GM18499 (cell line): ENCODE data around the gene CMYA5.

Experiments used
- ATAC-seq: cut with Tn5 transposase; IDR thresholded peaks from one replicate; pipeline ENCODE4 v1.9.1; 2021; ENCODE audit warnings: moderate number of reproducible peaks; ENCODE audit not compliant: insufficient read depth, unreplicated experiment

CMYA5 gene

GRCh38 chr5:79787448-79787847, 97.8 kb downstream of the CMYA5 start:
- ATAC-seq, result no peak

GRCh38 chr5:79791843-79792242, 102.2 kb downstream of the CMYA5 start:
- ATAC-seq, result no peak

GRCh38 chr5:79792463-79792862, 102.8 kb downstream of the CMYA5 start:
- ATAC-seq, result no peak

DNA sequence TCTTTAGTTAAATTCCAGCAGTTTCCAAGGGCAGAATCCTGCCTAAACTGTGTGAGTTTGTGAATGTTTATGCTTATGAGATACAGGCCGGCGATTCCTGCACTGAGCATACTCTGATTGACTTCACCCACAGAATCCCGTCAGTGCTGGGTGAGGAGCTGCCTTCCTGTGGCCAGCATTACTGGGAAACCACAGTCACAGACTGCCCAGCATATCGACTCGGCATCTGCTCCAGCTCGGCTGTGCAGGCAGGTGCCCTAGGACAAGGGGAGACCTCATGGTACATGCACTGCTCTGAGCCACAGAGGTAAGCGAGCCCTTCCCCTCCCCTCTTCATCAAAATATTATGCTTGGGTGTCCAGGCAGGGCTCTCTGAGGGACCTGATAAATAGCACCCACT, 103.7 kb downstream of the CMYA5 start:
- ATAC-seq, result no peak

- no peak for ATAC-seq
Observed at GRCh38 chr5:79793722-79794121, 104.1 kb downstream of the CMYA5 start.

- ATAC-seq, result no peak
Observed at GRCh38 chr5:79794347-79794746, 104.7 kb downstream of the CMYA5 start.

DNA sequence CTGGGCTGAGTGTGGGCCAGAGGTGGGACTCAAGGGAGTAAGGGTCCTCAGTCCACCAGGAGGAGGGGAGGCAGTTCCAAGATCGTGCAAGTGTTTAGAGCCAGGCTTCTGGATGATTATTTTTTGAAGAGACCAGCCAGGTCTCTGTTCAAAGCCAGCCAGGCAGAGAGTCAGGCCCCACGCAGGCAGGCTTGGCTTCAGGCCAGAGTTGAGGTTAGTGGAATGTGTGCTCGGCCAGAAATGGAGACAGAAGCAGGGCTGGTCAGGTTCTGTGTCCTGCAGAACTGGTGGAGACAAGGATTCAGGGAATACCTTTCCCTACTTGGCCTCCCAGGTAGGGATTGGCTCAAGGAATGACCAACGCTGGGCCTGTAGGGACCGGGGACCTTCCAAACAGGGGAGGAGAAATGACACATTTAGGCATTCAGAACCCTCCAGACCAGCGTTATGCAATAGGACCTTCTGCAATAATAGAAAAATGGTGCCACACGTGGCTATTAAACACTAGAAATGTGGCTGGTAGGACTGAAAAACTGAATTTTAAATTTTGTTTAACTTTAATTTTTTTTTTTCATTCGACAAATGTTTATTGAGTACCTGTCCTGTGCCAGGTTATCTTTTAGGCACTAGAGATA, 106.2 kb downstream of the CMYA5 start:
- ATAC-seq, result no peak

DNA sequence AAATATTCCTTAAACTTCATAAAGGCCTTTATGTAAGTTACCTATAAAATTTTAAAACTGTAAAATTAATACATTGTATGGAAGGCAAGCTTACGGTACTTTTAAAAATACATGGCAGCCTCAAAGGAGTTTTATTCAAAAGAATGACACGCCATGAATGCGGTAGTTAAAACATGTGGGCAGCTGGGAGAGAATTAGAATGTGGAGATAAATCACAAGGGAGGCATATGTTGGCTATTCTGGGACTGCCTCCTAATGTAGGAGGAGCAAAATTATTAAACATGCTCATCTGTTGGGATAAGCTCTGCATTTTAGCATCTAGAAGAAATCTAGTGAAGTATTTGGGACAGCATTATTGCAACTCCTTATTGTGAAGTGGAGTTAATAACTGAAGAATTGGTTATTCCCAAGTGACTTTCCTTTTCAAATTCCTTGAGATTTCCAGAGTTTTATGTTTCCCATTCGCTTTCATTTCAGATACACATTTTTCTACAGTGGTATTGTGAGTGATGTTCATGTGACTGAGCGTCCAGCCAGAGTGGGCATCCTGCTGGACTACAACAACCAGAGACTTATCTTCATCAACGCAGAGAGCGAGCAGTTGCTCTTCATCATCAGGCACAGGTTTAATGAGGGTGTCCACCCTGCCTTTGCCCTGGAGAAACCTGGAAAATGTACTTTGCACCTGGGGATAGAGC, 109.4 kb downstream of the CMYA5 start:
- ATAC-seq, result no peak

DNA sequence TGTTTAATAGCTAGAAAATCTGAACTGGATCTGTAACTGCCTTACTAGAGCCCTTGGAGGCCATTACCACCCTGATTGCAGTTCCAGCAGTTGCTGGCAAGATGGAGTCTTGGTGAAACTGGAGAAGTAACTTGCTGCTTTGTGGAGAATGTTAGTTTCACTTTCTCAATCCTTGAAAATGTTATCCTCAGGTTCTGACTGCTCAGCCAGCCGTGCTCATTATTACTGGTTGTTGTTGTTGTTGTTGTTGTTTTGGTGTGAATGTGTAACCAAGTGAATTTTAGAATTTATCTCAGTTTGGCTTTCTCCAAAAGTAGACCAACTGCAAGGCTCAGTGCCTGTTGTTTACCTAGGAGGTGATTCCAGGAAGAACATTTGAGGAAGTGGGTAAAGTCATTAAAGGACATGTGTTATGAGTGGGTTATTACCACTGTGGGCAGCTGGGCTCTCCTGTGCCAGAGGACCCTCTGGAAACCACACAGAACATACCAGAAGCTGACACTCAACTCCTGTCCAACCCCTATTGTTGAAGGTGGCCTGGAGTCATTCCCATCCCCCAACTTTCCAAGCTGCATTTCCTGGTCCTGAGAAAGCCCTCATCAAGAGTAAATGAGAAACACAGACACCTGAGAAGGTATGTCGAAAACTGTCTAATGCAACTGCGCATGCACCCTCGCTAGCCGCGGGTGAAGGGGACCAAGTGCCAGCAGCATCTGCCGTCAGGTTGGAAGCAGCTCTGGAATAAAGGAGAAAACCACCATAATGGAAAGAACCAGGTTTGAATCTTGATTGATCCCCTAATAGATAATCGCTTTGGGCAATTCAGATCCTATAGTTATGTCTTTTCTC, 111.6 kb downstream of the CMYA5 start:
- ATAC-seq, result no peak

GRCh38 chr5:79802406-79802805, 112.8 kb downstream of the CMYA5 start:
- no peak for ATAC-seq

- no peak for ATAC-seq
Observed at GRCh38 chr5:79803007-79803406, 113.4 kb downstream of the CMYA5 start.

GRCh38 chr5:79806741-79807140, 117.1 kb downstream of the CMYA5 start:
- ATAC-seq, result no peak

- no peak for ATAC-seq
Observed at GRCh38 chr5:79809743-79810142, 120.1 kb downstream of the CMYA5 start.

- ATAC-seq, result no peak
Observed at GRCh38 chr5:79811081-79811480, 121.4 kb downstream of the CMYA5 start.

DNA sequence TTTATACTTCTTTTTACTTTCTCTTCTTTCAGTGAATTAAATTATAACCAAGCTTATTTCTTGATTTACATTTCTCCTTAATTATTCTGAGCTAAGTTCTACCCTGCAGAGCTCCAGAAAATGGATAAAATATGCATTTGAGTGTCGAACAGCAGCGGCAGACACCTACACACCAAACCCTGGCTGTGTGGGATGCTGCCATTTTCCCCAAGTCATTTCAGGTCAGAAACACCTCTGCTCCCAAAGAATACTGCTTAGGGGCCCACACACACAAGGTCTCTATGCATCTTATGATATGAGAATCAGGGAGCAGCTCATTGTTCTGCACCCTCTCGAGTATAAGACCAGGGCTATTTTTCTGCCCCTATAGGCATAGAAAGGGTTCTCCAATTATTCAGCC, 122.3 kb downstream of the CMYA5 start:
- ATAC-seq, result no peak

- no peak for ATAC-seq
Observed at GRCh38 chr5:79814699-79815098, 125.1 kb downstream of the CMYA5 start.

DNA sequence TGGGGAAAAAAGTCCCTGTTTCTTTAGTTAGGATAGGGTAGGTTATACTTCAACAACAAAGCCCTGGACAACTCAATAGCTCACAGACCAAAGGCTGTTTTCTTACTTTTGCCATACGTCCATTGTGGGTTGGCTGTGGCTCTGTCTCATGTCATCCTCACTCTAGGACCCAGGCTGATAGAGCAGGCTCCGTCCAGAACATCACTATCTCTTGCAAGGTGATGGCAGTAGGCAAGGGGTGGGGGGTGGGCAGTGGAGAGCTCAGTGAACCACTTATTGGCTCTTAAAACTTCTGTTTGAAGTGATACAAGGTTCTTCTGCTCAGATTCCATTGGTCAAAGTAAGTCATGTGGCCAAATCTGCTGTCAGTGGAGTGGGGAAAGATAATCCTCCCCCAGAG, 126.4 kb downstream of the CMYA5 start:
- ATAC-seq, result no peak

- ATAC-seq, result no peak
Observed at GRCh38 chr5:79820648-79821047, 131.0 kb downstream of the CMYA5 start.

GRCh38 chr5:79824444-79824843, 134.8 kb downstream of the CMYA5 start:
- no peak for ATAC-seq

DNA sequence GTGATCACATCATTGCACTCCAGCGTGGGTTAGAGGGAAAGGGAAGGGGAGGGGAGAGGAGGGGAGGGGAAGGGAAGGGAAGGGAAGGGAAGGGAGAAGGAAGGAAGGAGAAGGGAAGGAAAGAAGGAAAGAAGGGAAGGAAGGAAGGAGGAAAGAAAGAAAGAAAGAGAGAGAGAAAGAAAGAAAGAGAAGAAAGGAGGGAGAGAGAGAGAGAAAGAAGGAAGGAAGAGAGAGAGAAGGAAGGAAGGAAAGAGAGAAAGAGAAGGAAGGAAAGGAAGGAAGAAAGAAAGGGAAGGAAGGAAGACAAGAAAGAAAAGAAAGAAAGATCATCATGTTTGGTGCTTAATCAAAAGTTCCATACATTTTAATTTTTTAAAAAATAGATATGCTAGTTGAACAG, 136.2 kb downstream of the CMYA5 start:
- ATAC-seq, result no peak

DNA sequence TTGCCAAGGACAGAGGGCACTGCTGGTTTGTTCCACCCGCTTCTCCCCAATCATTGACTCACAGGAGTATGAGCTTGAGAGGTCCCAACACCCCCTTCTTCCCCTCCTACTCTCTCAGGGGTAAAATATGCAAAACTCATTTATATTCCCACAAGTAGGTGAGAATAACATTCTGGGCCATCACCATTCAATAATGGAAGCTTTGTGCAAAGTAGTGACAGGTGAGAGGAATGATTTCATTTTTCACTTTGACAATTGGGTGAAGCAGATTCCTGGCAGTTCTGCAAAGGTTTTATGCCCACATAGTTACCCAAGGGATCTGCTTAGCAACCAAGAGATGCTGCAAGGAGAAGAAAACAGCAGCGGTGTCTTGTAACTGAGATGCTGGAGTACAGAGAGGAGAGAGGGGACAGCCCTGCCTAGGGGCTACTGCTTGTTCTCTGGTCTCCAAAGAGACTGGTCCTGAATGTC, 137.6 kb downstream of the CMYA5 start:
- no peak for ATAC-seq
